Lower lobe of right lung (tissue), 2 donors: ENCODE data around the gene PDCD2L. TPM values are rescaled to one million over a fixed set of nuclear protein-coding genes. Genes with fewer than 3 reads are reported as not detected.
A peak's percentile ranks its signal among the peaks of the same experiment; 100 is the strongest.

Experiments
- ATAC-seq, 2 donors: fragments of 200-7000 bp; cut with Tn5 transposase; one replicate each; pipeline ENCODE4 v1.9.1; 2020 to 2022; ENCODE audit warnings: mild to moderate bottlenecking in 2 of 2, moderate library complexity in 2 of 2
- DNase-seq: peaks from one replicate; pipeline ENCODE4 v3.0.0-alpha.2; 2020
- H3K27ac ChIP-seq: fragments of 200-600 bp; one replicate; pipeline ENCODE4 v1.8.0; 2022
- H3K27me3 ChIP-seq: fragments of 200-600 bp; one replicate; pipeline ENCODE4 v1.8.0; 2022; ENCODE audit warnings: low read depth
- H3K36me3 ChIP-seq: fragments of 200-600 bp; one replicate; pipeline ENCODE4 v1.8.0; 2022; ENCODE audit warnings: mild to moderate bottlenecking
- H3K4me1 ChIP-seq: fragments of 200-600 bp; one replicate; pipeline ENCODE4 v1.8.0; 2022
- H3K4me3 ChIP-seq: fragments of 200-600 bp; one replicate; pipeline ENCODE4 v1.8.0; 2022; ENCODE audit warnings: mild to moderate bottlenecking
- H3K9me3 ChIP-seq: fragments of 200-600 bp; one replicate; pipeline ENCODE4 v1.8.0; 2022
- intact Hi-C: fragments of 100-400 bp; cut with DNase I; formaldehyde crosslinking; loops from one replicate; pipeline ENCODE4 v1.11.0; 2022
- total RNA-seq: library from RNA; stranded (reverse); fragmentation: NEBNext Ultra II Directional; extraction: Animal tissue kit (Norgen Biotek cat#: 25700); gene quantifications from one replicate; pipeline ENCODE4 v1.2.1, GENCODE V29; 2021
- TF ChIP-seq, protein P1 (sequence below): fragments of 200-600 bp; IDR thresholded peaks from one replicate; pipeline ENCODE4 v1.8.0; 2022; ENCODE audit warnings: antibody characterized with exemption, mild to moderate bottlenecking
- donor health status: DM: no; HTN: yes; CAD: no; lungs with severe emphysema.

The PDCD2L gene
- total RNA-seq, 1 donor from 2014 or later: 8.7 TPM

DNA sequence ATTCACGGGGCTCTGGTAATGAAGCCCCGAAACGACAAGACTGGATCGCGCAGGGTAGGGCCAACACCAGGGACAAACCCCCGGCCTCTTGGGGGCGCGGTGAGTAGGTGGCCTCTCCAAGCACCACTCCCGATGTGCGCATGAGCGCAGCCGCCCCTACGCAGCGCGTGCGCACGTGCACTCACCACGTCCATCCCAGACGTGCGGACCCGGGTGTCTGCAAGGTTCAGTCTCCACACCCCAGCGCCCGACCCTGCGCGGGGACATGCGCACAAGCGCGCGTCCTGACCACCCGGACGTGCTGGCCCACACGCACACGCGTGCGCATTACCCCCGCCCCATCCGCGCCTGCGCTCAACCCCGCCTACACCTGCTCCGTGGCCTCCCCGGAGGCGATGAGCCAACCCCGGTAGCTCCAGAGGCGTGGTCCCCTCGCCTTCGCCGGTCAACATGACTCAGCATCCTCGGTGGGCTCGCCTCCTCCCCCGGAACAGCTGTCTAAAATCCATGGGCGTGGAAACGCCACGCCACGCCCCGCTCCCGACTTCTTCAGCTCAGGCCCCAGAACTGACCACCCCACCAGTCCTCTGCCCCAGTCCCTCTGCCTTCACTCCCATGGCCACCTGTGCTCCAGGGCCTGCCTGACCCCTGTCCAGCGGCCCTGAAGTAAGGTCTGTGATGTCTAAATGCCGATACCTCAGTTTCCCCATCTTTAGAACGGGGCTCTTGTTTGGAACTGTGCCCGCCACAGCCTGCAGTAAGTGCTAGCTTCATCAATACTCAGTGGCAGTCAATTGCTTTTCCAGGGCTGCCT is 44.9 kb upstream of the PDCD2L start:
- intact Hi-C loops: no loop called here

DNA sequence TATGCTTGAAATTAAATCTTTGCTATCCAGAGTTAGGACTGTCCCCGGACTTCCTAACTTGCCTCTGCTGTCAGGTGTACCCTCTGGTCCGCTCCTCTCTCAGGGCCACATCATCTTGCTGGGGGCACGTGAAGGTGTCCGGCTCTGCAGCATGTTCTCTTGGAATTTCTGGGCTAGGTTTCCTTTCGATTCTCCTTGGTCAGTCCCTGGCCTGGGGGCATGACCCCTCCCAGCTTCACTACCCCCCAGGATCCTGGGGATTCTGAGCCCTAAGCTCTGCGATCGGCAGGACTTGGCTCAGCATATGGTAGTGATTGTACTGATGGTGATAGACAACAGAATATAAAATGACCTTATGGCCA is 44.3 kb upstream of the PDCD2L start:
- Histone ChIP-seq H3K9me3 (no peaks in the 10 kb centered on the region), H3K4me1 (peaks cover 13% of the 10 kb centered on the region), H3K4me3 (peak overlapping the region; percentile 53), H3K36me3 (peaks cover 9% of the 10 kb centered on the region), H3K27ac (peak overlapping the region; percentile 79), H3K27me3 (no peaks in the 10 kb centered on the region)
- no peak for DNase-seq
- intact Hi-C loops: no loop called here
- ATAC-seq: no peak
- TF ChIP-seq, protein P1, sequence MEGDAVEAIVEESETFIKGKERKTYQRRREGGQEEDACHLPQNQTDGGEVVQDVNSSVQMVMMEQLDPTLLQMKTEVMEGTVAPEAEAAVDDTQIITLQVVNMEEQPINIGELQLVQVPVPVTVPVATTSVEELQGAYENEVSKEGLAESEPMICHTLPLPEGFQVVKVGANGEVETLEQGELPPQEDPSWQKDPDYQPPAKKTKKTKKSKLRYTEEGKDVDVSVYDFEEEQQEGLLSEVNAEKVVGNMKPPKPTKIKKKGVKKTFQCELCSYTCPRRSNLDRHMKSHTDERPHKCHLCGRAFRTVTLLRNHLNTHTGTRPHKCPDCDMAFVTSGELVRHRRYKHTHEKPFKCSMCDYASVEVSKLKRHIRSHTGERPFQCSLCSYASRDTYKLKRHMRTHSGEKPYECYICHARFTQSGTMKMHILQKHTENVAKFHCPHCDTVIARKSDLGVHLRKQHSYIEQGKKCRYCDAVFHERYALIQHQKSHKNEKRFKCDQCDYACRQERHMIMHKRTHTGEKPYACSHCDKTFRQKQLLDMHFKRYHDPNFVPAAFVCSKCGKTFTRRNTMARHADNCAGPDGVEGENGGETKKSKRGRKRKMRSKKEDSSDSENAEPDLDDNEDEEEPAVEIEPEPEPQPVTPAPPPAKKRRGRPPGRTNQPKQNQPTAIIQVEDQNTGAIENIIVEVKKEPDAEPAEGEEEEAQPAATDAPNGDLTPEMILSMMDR: no peak

More for the DNA sequence above, 44.9 kb upstream of the PDCD2L start:
- Histone ChIP-seq H3K27me3 (no peaks in the 10 kb centered on the region), H3K36me3 (peaks cover 15% of the 10 kb centered on the region), H3K4me1 (peaks cover 8% of the 10 kb centered on the region), H3K9me3 (no peaks in the 10 kb centered on the region), H3K27ac (peak overlapping the region; percentile 79), H3K4me3 (peak overlapping the region; percentile 53)
- DNase-seq: peak; percentile 98
- TF ChIP-seq, protein P1: peak; percentile 60
- ATAC-seq: peak; percentile 98

DNA sequence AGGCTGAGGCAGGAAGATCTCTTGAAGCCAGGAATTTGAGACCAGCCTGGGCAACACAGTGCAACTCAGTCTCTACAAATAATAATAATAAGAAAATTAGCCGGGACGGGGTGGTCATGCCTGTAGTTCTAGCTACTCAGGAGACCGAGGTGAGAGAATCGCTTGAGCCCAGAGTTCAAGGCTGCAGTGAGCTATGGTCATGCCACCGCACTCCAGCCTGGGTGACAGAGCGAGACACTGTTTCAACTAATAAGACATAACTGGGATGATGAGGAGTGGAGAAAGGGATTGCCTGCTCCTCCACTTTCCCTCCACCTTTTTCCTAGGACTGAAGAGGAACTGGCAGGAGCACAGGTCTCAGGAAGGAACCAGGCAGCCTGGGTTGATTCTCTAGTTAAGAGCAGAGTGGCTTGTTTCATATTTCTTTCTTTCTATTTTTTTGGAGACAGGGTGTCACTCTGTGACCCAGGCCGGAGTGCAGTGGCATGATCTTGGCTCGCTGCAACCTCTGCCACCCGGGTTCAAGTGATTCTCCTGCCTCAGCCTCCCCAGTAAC is 43.8 kb upstream of the PDCD2L start:
- intact Hi-C loops: no loop called here
- no peak for DNase-seq
- Histone ChIP-seq H3K27me3 (no peaks in the 10 kb centered on the region), H3K9me3 (no peaks in the 10 kb centered on the region), H3K36me3 (peaks cover 4% of the 10 kb centered on the region), H3K4me3 (no peak overlapping the region), H3K4me1 (peaks cover 13% of the 10 kb centered on the region), H3K27ac (no peak overlapping the region)
- TF ChIP-seq, protein P1: no peak
- ATAC-seq: no peak

DNA sequence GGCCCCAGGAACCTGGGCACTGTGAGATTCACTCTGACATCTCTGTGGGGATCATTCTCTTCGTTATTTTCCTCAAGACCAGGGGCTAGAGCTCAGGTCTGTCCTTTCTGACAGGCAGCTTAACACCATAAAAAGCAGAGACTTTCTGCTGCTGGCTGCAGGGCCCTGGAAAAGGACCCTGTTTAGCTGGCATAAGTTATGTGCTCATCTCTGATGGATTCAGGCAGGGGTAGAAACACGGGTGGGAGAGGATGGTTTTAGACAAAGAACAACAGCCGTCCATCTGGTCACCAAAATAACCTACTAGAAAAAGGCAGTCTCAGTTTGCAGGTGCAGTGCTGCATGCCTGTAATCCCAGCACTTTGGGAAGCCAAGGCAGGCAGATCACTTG is 41.5 kb upstream of the PDCD2L start:
- no peak overlapping the region for H3K4me3 ChIP-seq
- ATAC-seq (no peak), DNase-seq (no peak)
- no peaks in the 10 kb centered on the region for H3K27me3 ChIP-seq
- no peaks in the 10 kb centered on the region for H3K9me3 ChIP-seq
- H3K27ac ChIP-seq: no peak overlapping the region
- TF ChIP-seq, protein P1: no peak
- H3K4me1 ChIP-seq: peaks cover 33% of the 10 kb centered on the region
- peaks cover 11% of the 10 kb centered on the region for H3K36me3 ChIP-seq
- intact Hi-C loops: no loop called here

DNA sequence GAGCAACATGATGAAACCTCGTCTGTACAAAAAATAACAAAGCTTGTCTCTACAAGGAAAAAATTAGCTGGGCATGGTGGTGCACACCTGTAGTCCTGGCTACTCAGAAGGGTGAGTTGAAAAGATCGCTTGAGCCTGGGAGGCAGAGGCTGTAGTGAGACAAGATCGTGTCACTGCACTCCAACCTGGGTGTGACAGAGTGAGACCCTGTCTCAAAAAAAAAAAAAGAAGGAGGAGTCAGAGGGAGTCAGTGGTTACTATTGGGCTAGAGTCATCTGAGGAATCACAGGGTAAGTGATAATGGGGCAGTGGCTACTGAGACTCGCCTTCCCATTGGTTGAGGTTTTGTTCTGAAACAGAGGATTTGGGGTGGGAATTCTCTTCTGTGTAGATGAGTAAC is 41.1 kb upstream of the PDCD2L start:
- TF ChIP-seq, protein P1: no peak
- intact Hi-C loops: no loop called here
- DNase-seq (no peak), ATAC-seq (no peak)
- Histone ChIP-seq H3K4me1 (peaks cover 33% of the 10 kb centered on the region), H3K4me3 (no peak overlapping the region), H3K27me3 (no peaks in the 10 kb centered on the region), H3K36me3 (peaks cover 15% of the 10 kb centered on the region), H3K9me3 (no peaks in the 10 kb centered on the region), H3K27ac (no peak overlapping the region)
